ENCODE results near the gene TMEM54.

GRCh38 chr1:32944180-32944579 lies 43.0 kb upstream of the TMEM54 start:
- TF ChIP-seq CTCF (IDR thresholded peaks at IDR 0.05) (no peak), POLR2AphosphoS5 (IDR thresholded peaks at IDR 0.05) (no peak)

Data from transverse colon (tissue), 4 donors.